HepG2 (cell line): Measurements from ENCODE around the gene GTF2A1. TPM values are rescaled to one million over a fixed set of nuclear protein-coding genes. Genes with fewer than 3 reads are reported as not detected.

Experiments
- AKAP8 ChIP-seq: sonication (generic); formaldehyde crosslinking; IDR thresholded peaks from 2 replicates; pipeline ENCODE4 v1.5.1; 2020; ENCODE audit warnings: mild to moderate bottlenecking, missing genetic modification reagents
- ATRX ChIP-seq: sonication (generic); formaldehyde crosslinking; IDR thresholded peaks from 2 replicates; pipeline ENCODE4 v1.4.0; 2020; ENCODE audit warnings: missing genetic modification reagents, borderline replicate concordance
- DPF2 ChIP-seq: sonication (generic); formaldehyde crosslinking; IDR thresholded peaks from 2 replicates; pipeline ENCODE4 v1.4.0; 2020; ENCODE audit warnings: mild to moderate bottlenecking, low read depth, missing genetic modification reagents, borderline replicate concordance
- FOXC1 ChIP-seq: sonication (generic); formaldehyde crosslinking; IDR thresholded peaks from 2 replicates; pipeline ENCODE4 v1.8.0; 2022; ENCODE audit warnings: mild to moderate bottlenecking, missing genetic modification reagents, borderline replicate concordance
- FOXM1 ChIP-seq: sonication (generic); formaldehyde crosslinking; IDR thresholded peaks from 2 replicates; pipeline ENCODE4 v1.5.0; 2020; ENCODE audit warnings: missing genetic modification reagents
- HOXA5 ChIP-seq: sonication (generic); formaldehyde crosslinking; IDR thresholded peaks from 2 replicates; pipeline ENCODE4 v1.4.0; 2020; ENCODE audit warnings: missing genetic modification reagents
- JUND ChIP-seq: sonication (generic); formaldehyde crosslinking; IDR thresholded peaks from 2 replicates; pipeline ENCODE4 v1.8.0; 2022; ENCODE audit warnings: mild to moderate bottlenecking, missing genetic modification reagents
- MAFF ChIP-seq: IDR thresholded peaks from 2 replicates; pipeline ENCODE4 v1.6.1; 2011; ENCODE audit warnings: low read depth, low read length, improper control_type of control experiment
- MXD4 ChIP-seq: IDR thresholded peaks from 2 replicates; pipeline ENCODE4 v1.6.1; 2016; ENCODE audit warnings: mild to moderate bottlenecking, missing biosample characterization, missing genetic modification reagents
- NCOA2 ChIP-seq: sonication (generic); formaldehyde crosslinking; IDR thresholded peaks from 2 replicates; pipeline ENCODE4 v1.8.0; 2022; ENCODE audit warnings: inconsistent platforms
- REXO4 ChIP-seq: sonication (generic); formaldehyde crosslinking; IDR thresholded peaks from 2 replicates; pipeline ENCODE4 v1.8.0; 2022; ENCODE audit warnings: missing genetic modification reagents, mild to moderate bottlenecking, borderline replicate concordance
- RXRB ChIP-seq: IDR thresholded peaks from 2 replicates; pipeline ENCODE4 v1.6.1; 2016; ENCODE audit warnings: borderline replicate concordance, missing genetic modification reagents, missing compliant biosample characterization
- SMAD3 ChIP-seq: sonication (generic); formaldehyde crosslinking; IDR thresholded peaks from 2 replicates; pipeline ENCODE4 v1.4.0; 2020; ENCODE audit warnings: missing genetic modification reagents
- TOPORS ChIP-seq: sonication (generic); formaldehyde crosslinking; IDR thresholded peaks from 2 replicates; pipeline ENCODE4 v1.8.0; 2023; ENCODE audit warnings: mild to moderate bottlenecking, missing genetic modification reagents
- ZBTB43 ChIP-seq: sonication (generic); formaldehyde crosslinking; conservative IDR thresholded peaks from 2 replicates; pipeline ENCODE4 v1.4.0; 2020; ENCODE audit warnings: missing genetic modification reagents
- ZC3H4 ChIP-seq: sonication (generic); formaldehyde crosslinking; IDR thresholded peaks from 2 replicates; pipeline ENCODE4 v1.4.0; 2020; ENCODE audit warnings: missing genetic modification reagents, borderline replicate concordance
- ZFP36L2 ChIP-seq: sonication (generic); formaldehyde crosslinking; IDR thresholded peaks from 2 replicates; pipeline ENCODE4 v1.4.0; 2020; ENCODE audit warnings: missing genetic modification reagents
- ZHX1 ChIP-seq: sonication (generic); formaldehyde crosslinking; IDR thresholded peaks from 2 replicates; pipeline ENCODE4 v1.8.1; 2022; ENCODE audit warnings: low read depth, mild to moderate bottlenecking, missing genetic modification reagents
- ZNF253 ChIP-seq: sonication (generic); formaldehyde crosslinking; IDR thresholded peaks from 2 replicates; pipeline ENCODE4 v1.8.0; 2022; ENCODE audit warnings: mild to moderate bottlenecking, missing genetic modification reagents, borderline replicate concordance
- ZNF317 ChIP-seq: sonication (generic); formaldehyde crosslinking; IDR thresholded peaks from 2 replicates; pipeline ENCODE4 v1.5.0; 2020; ENCODE audit warnings: mild to moderate bottlenecking, missing genetic modification reagents
- ZNF382 ChIP-seq: sonication (generic); formaldehyde crosslinking; IDR thresholded peaks from 2 replicates; pipeline ENCODE4 v1.5.0; 2020; ENCODE audit warnings: missing genetic modification reagents, mild to moderate bottlenecking, borderline replicate concordance
- ZNF577 ChIP-seq: sonication (generic); formaldehyde crosslinking; IDR thresholded peaks from 2 replicates; pipeline ENCODE4 v1.4.0; 2020; ENCODE audit warnings: mild to moderate bottlenecking, low read depth, missing genetic modification reagents, borderline replicate concordance
- ZNF597 ChIP-seq: sonication (generic); formaldehyde crosslinking; IDR thresholded peaks from 2 replicates; pipeline ENCODE4 v1.5.0; 2020; ENCODE audit warnings: missing genetic modification reagents
- ZNF607 ChIP-seq: sonication (generic); formaldehyde crosslinking; IDR thresholded peaks from 2 replicates; pipeline ENCODE4 v1.5.1; 2020; ENCODE audit warnings: missing genetic modification reagents, mild to moderate bottlenecking, borderline replicate concordance
- ZSCAN20 ChIP-seq: sonication (generic); formaldehyde crosslinking; IDR thresholded peaks from 2 replicates; pipeline ENCODE4 v1.4.0; 2020; ENCODE audit warnings: missing genetic modification reagents, mild to moderate bottlenecking, borderline replicate concordance
- ZSCAN31 ChIP-seq: sonication (generic); formaldehyde crosslinking; IDR thresholded peaks from 2 replicates; pipeline ENCODE4 v1.5.0; 2020; ENCODE audit warnings: low read depth, mild to moderate bottlenecking, missing genetic modification reagents
- polyA plus RNA-seq, 8 experiments: library from polyadenylated mRNA; depleted of rRNA in 3 of 8; stranded (reverse) in 7 of 8; unstranded in 1 of 8; fragments of >200 nt; fragmentation: Illumina TruSeq in 4 of 8; extraction: Trizol in 4 of 8; gene quantifications; 2 replicates each; pipeline versions ENCODE4 v1.2.1 to v1.2.3, GENCODE V29; 2011 to 2016; ENCODE audit warnings: low read depth in 4 of 8, missing spikeins in 1 of 8, mixed read lengths in 1 of 8; ENCODE audit not compliant: insufficient read depth in 1 of 8
- total RNA-seq, 5 experiments: library from RNA; depleted of rRNA; stranded (reverse); fragments of >200 nt; fragmentation: Illumina TruSeq; extraction: Trizol; gene quantifications; 2 replicates each; pipeline ENCODE4 v1.2.3, GENCODE V29; 2016; ENCODE audit warnings: low read depth in 1 of 5

The GTF2A1 gene
- total and polyA plus RNA-seq, 2 of the 13 experiments (the other 11 are each of a cell fraction or from before 2014, with no cell fraction given), result 14.9 to 17.5 TPM

- no peak; the same call in 1 of the 2 replicates for TF ChIP-seq RXRB (CRISPR knock-in tag)
- TF ChIP-seq ZFP36L2 (CRISPR knock-in tag), result no peak; the same call in 1 of the 2 replicates
- TF ChIP-seq JUND (CRISPR knock-in tag), result no peak
- no peak for TF ChIP-seq DPF2 (CRISPR knock-in tag)
- no peak; the same call in 1 of the 2 replicates for TF ChIP-seq ZC3H4
- peak; percentile 90 for TF ChIP-seq FOXC1 (CRISPR knock-in tag)
- peak; percentile 72; the same call in 1 of the 2 replicates for TF ChIP-seq ZNF317 (CRISPR knock-in tag)
- no peak for TF ChIP-seq ZNF382 (CRISPR knock-in tag)
- no peak; the same call in none of the 2 replicates for TF ChIP-seq NCOA2
- no peak for TF ChIP-seq TOPORS (CRISPR knock-in tag)
- 0 out of 2 replicates have a peak, but pooled peaks have one; percentile 85 for TF ChIP-seq ZNF253 (CRISPR knock-in tag)
- TF ChIP-seq REXO4 (CRISPR knock-in tag), result no peak
- peak; percentile 48; the same call in 1 of the 2 replicates for TF ChIP-seq MAFF
- 0 out of 2 replicates have a peak, but pooled peaks have one; percentile 8 for TF ChIP-seq ZNF597 (CRISPR knock-in tag)
- TF ChIP-seq ZSCAN20, result no peak
- no peak for TF ChIP-seq FOXM1 (CRISPR knock-in tag)
- TF ChIP-seq ATRX, result no peak
- TF ChIP-seq ZNF607 (CRISPR knock-in tag), result no peak; the same call in none of the 2 replicates
- TF ChIP-seq AKAP8 (CRISPR knock-in tag), result peak; percentile 74; the same call in 1 of the 2 replicates
- TF ChIP-seq ZBTB43 (CRISPR knock-in tag), result peak; percentile 89
- no peak for TF ChIP-seq ZNF577
- TF ChIP-seq SMAD3, result no peak
- TF ChIP-seq MXD4 (CRISPR knock-in tag), result no peak; the same call in 1 of the 2 replicates
- peak; percentile 40; the same call in 1 of the 2 replicates for TF ChIP-seq HOXA5 (CRISPR knock-in tag)
- TF ChIP-seq ZSCAN31, result peak; percentile 76; the same call in 1 of the 2 replicates
- peak; percentile 58; the same call in 1 of the 2 replicates for TF ChIP-seq ZHX1
These were observed at the start of gene GTF2A1 (continued) for GRCh38 chr14:81220830-81221578.
